HG03521 (cell line): ENCODE measurements around the gene INO80C.

Source experiments
- ATAC-seq: cut with Tn5 transposase; IDR thresholded peaks from one replicate; pipeline ENCODE4 v1.9.1; 2021; ENCODE audit warnings: mild to moderate bottlenecking, moderate library complexity; ENCODE audit not compliant: unreplicated experiment

Gene INO80C

GRCh38 chr18:35435401-35435800 lies 62.4 kb downstream of the INO80C start:
- ATAC-seq = no peak

DNA sequence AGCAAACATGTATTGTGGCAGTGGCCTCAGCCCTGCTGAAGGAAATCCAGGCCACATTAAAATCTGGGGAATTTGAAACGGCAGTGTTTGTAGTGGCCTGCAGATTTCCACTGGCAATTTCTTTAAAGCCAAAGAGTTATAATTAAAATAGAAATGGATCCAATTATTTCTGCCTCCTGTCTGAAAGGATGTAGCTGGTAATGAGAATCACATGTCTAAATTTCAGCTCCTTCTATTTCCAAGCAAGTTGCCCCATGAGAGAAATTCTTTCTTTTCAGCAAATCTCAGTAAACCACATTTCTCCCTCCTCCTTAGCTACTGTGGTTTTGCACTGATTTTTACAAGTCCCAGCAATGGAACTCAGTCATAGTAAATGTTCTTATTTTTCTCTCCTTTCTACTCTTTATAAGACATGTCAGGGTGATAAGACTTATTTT lies 65.2 kb downstream of the INO80C start:
- no peak for ATAC-seq

- ATAC-seq = no peak
Observed at GRCh38 chr18:35431374-35431741, 66.4 kb downstream of the INO80C start.

- no peak for ATAC-seq
Observed at GRCh38 chr18:35430721-35431373, 66.9 kb downstream of the INO80C start.

- ATAC-seq = no peak
Observed at GRCh38 chr18:35426786-35427185, 71.0 kb downstream of the INO80C start.

GRCh38 chr18:35424356-35424755 lies 73.4 kb downstream of the INO80C start:
- no peak for ATAC-seq

DNA sequence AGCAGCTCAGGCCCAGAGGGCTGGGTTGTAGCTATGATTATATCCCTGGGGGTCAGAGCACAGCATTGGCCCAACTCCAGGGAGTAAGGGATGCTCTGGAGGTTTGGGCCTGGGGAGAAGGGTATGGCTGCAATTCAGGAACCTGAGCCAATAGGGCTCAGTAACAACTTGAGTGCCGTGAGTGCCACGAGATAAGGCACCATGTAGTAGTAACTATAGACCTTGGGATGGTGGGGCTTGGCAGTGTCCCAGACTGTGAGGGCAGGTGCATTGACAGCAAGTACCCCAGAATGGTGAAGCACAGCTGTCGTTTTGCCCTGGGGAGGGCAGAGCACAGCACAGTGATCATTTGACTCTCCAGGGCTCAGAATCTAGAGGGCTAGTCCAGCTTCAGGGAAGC lies 75.5 kb downstream of the INO80C start:
- ATAC-seq = no peak

DNA sequence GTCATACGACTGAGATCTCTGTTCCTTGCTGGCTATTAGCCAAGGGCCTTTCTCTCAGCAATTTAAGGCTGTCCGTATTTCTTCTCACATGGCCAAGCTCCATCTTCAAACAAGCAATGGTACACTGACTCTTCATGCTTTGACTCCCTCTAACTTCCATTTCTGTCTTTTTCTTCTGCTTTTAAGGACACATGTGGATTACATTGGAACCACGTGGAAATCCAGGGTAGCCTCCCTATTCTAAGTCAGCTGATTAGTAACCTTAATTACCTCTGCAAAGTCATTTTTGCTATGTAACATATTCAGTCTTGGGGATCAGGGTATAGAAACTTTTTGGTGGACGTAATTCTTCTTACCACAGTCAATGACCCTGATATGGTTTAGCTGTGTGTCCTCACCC lies 79.2 kb downstream of the INO80C start:
- ATAC-seq = no peak
